ENCODE measurements around the gene CEP170B.
A peak's percentile ranks its signal among the peaks of the same experiment; 100 is the strongest.

The CEP170B gene

DNA sequence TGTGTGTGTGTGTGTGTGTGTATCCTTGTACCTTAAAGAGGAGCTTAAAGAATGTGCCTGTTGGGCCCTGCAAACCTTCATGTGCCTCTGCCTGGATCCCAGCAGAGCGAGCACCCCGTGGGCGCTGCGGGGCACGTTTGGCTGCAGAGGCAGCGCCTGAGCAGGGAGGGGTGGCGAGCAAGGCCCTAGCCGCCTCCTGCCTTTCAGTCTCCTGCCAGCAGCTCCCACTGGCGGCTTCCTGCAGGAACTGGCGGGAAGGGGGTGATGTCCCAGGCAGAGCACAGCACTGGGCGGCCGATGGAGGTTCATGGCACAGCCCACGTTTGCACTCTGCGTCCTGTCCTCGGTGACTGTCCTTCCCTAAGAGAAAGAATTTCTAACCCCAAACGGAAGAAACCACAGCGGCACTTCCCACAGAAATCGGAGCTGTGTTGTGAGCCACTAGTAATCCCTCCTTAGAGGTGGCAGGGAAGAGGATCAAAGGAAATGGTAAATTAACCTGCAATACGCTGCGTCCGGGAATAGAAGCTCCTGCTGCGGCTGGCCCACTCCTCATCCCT is 44.3 kb upstream of the CEP170B start:
- DNase-seq: peak; percentile 77
- H3K27ac Mint-ChIP-seq: no peak overlapping the region
- TF ChIP-seq, protein P1, sequence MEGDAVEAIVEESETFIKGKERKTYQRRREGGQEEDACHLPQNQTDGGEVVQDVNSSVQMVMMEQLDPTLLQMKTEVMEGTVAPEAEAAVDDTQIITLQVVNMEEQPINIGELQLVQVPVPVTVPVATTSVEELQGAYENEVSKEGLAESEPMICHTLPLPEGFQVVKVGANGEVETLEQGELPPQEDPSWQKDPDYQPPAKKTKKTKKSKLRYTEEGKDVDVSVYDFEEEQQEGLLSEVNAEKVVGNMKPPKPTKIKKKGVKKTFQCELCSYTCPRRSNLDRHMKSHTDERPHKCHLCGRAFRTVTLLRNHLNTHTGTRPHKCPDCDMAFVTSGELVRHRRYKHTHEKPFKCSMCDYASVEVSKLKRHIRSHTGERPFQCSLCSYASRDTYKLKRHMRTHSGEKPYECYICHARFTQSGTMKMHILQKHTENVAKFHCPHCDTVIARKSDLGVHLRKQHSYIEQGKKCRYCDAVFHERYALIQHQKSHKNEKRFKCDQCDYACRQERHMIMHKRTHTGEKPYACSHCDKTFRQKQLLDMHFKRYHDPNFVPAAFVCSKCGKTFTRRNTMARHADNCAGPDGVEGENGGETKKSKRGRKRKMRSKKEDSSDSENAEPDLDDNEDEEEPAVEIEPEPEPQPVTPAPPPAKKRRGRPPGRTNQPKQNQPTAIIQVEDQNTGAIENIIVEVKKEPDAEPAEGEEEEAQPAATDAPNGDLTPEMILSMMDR (IDR thresholded peaks at IDR 0.05): peak; percentile 45
- H3K27me3 Mint-ChIP-seq (ENCODE audit: low read depth, poor library complexity): peaks cover 26% of the 10 kb centered on the region
- H3K4me3 Mint-ChIP-seq: no peak overlapping the region
- H3K9me3 Mint-ChIP-seq: peaks cover 15% of the 10 kb centered on the region
- H3K4me1 Mint-ChIP-seq: peaks cover 38% of the 10 kb centered on the region
- peaks cover 19% of the 10 kb centered on the region for H3K36me3 Mint-ChIP-seq (ENCODE audit: low read depth)

DNA sequence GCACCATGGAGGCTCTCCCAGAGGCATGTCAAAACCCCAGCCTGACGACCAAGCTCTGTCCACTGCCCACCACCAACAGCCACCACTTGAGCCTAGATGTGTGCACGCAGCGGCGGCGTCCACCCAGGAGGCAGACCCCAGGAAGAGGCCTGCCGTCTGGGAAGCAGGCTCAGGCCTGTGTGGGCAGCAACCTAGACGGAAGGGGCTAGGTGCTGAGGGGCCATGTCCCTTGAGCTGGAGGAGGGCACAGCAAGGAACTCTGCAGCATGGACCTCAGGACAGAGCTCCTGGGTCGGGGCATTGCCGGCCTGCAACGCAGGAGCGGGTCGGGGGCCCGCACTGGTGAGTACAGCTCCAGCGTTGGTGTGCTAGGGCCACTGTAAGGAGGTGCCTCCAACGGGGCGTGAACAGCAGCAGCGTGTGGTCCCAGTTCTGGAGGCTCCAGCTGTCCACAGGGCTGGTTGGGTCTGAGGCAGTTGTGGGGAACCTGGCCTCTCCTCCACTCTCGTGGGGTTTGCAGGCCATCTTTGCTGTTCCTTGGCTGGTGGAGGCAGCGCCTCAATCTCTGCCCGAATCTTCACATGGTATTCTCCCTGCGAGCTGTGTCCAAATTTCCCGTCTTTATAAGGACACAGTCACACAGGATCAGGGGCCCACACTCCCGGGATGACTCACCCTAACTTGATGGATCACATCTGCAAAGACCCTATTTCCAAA is 43.7 kb upstream of the CEP170B start:
- H3K27me3 Mint-ChIP-seq (ENCODE audit: low read depth, poor library complexity): peaks cover 28% of the 10 kb centered on the region
- H3K27ac Mint-ChIP-seq: no peak overlapping the region
- H3K4me3 Mint-ChIP-seq: no peak overlapping the region
- peaks cover 19% of the 10 kb centered on the region for H3K36me3 Mint-ChIP-seq (ENCODE audit: low read depth)
- H3K4me1 Mint-ChIP-seq: peaks cover 40% of the 10 kb centered on the region
- TF ChIP-seq, protein P1 (IDR thresholded peaks at IDR 0.05): no peak
- H3K9me3 Mint-ChIP-seq: peaks cover 15% of the 10 kb centered on the region
- DNase-seq: no peak

DNA sequence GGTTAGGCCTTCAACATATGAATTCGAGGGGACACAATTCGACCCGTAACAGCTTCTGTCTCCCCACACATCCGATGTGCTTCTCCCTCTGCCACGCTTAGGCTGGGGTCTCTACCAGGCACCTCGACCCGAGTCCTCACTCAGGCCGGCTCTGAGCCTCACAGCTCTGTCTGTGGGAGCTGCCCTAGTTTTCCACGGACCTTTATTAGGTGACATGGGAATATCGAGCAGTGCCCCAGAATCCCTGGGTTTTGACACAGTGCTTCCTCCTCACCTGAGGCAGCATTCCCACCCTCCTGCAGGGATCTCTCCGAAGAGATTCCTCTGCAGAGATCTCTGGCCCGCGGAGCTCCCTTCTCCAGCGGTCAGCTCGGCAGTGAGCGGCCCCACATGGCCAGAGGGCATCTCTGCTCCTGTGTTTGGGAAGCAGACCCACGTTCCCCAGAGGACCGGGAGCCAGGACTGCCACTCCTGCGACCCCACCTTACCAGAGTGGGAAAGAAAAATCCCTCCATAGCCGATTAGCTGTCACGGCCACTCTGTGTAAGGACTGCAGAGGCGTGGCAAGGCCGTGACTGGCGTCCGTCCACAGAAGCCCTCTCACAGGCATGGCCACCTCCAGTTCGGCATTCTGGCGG is 43.0 kb upstream of the CEP170B start:
- peaks cover 19% of the 10 kb centered on the region for H3K36me3 Mint-ChIP-seq (ENCODE audit: low read depth)

DNA sequence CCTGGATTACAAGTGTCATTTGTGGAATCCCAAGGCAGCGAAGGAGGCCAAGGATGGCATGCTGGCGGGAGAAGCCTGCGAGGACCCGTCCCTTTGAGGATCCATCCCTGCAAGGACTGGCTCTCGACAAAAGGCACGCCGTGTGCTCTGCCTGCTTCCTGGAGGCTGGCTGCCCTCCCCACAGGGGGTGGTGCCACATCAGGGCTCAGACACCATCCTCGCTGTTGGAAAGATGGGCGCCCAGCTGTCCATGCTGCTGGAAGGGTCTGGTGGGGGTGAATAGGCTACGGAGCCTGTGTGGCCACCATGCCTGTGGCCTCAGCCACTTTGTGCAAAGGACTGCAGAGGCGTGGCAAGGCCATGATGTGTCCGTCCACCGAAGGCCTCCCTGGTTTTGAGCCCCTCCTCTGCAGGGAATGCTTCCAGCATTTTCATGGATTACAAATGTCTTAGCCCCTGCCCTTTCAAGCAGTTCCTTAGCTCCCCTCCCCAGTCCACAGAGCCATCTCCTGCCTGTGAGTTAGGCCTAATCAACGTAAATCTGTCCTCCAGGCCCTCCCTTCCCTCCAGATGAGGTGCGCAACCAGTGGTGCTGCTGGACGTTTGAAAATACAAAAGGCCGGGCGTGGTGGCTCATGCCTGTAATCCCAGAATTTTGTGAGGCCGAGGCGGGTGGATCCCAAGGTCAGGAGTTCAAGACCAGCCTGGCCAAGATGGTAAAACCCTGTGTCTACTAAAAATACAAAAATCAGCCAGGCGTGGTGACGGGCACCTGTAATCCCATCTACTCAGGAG is 42.0 kb upstream of the CEP170B start:
- Mint-ChIP-seq H3K9me3 (peaks cover 15% of the 10 kb centered on the region), H3K27ac (no peak overlapping the region), H3K4me3 (no peak overlapping the region), H3K4me1 (peaks cover 44% of the 10 kb centered on the region), H3K27me3 (ENCODE audit: low read depth, poor library complexity) (peaks cover 32% of the 10 kb centered on the region), H3K36me3 (ENCODE audit: low read depth) (peaks cover 14% of the 10 kb centered on the region)
- no peak for DNase-seq
- TF ChIP-seq, protein P1 (IDR thresholded peaks at IDR 0.05): no peak

More for the DNA sequence above, 43.0 kb upstream of the CEP170B start:
- Mint-ChIP-seq H3K4me3 (no peak overlapping the region), H3K9me3 (peaks cover 15% of the 10 kb centered on the region), H3K27me3 (ENCODE audit: low read depth, poor library complexity) (peaks cover 31% of the 10 kb centered on the region), H3K4me1 (peaks cover 38% of the 10 kb centered on the region), H3K27ac (no peak overlapping the region)
- TF ChIP-seq, protein P1 (IDR thresholded peaks at IDR 0.05): no peak
- DNase-seq: no peak

DNA sequence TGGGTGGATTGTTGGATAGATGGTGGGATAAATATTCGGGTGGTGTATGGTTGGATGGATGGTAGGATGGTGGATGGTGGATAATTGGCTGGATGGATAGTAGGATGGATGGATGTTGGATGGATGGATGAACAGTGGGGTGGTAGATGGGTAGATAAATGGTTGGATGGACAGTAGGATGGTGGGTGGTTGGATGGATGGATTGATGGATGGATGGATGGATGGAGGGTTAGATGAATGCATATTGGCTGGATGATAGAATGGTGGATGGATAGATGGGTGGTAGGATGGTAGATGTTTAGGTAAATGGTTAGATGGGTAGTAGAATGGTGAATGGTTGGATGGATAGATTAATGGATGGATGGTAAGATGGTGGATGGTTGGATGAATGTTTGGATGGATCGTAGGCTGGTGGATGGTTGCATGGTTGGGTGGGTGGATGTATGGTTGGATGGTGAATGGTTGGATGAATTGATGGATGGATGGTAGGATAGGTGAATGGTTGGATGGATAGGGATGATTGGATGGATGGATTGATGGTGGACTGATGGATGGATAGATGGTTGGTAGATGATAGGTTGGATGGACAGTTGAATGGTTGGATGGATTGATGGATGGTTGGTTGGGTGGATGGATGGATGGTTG is 40.6 kb upstream of the CEP170B start:
- Mint-ChIP-seq H3K27me3 (ENCODE audit: low read depth, poor library complexity) (peaks cover 32% of the 10 kb centered on the region), H3K9me3 (peaks cover 15% of the 10 kb centered on the region), H3K36me3 (ENCODE audit: low read depth) (peaks cover 8% of the 10 kb centered on the region), H3K4me3 (peak overlapping the region; percentile 87), H3K4me1 (peaks cover 45% of the 10 kb centered on the region), H3K27ac (peak overlapping the region; percentile 43)
- DNase-seq: no peak
- TF ChIP-seq, protein P1 (IDR thresholded peaks at IDR 0.05): no peak

Data from nephron progenitor cell (in vitro differentiated cells).